KOPT-K1 (cell line): ENCODE data around the gene ARPC5L.

Experiments used
- H3K27ac ChIP-seq: fragments of 200-600 bp; sonication (generic); 2 replicates; pipeline ENCODE4 v1.5.1; 2016; ENCODE audit warnings: antibody characterized with exemption, mild to moderate bottlenecking, low read depth, low read length; ENCODE audit not compliant: poor library complexity, severe bottlenecking
- H3K36me3 ChIP-seq: fragments of 200-600 bp; sonication (generic); 2 replicates; pipeline ENCODE4 v1.5.1; 2017; ENCODE audit warnings: antibody characterized with exemption, mild to moderate bottlenecking, low read length, moderate library complexity; ENCODE audit not compliant: insufficient read depth
- H3K9me3 ChIP-seq: fragments of 200-600 bp; sonication (generic); 2 replicates; pipeline ENCODE4 v1.5.1; 2017; ENCODE audit warnings: antibody characterized with exemption, low read length, mild to moderate bottlenecking; ENCODE audit not compliant: insufficient read depth, poor library complexity, severe bottlenecking

ARPC5L gene

GRCh38 chr9:124853605-124854143 is 8.3 kb upstream of the ARPC5L start:
- H3K9me3 ChIP-seq, result no peaks in the 10 kb centered on the region
- no peak overlapping the region for H3K27ac ChIP-seq
- peaks cover 28% of the 10 kb centered on the region for H3K36me3 ChIP-seq

GRCh38 chr9:124854161-124854560 is 7.8 kb upstream of the ARPC5L start:
- no peak overlapping the region for H3K27ac ChIP-seq
- peaks cover 32% of the 10 kb centered on the region for H3K36me3 ChIP-seq

GRCh38 chr9:124854822-124855221 is 7.1 kb upstream of the ARPC5L start:
- Histone ChIP-seq H3K27ac (no peak overlapping the region), H3K9me3 (no peaks in the 10 kb centered on the region)

More at GRCh38 chr9:124854161-124854560, 7.8 kb upstream of the ARPC5L start:
- no peaks in the 10 kb centered on the region for H3K9me3 ChIP-seq

GRCh38 chr9:124855566-124855943 is 6.4 kb upstream of the ARPC5L start:
- peaks cover 46% of the 10 kb centered on the region for H3K36me3 ChIP-seq
- H3K27ac ChIP-seq, result no peak overlapping the region
- H3K9me3 ChIP-seq, result no peaks in the 10 kb centered on the region

More at GRCh38 chr9:124854822-124855221, 7.1 kb upstream of the ARPC5L start:
- peaks cover 39% of the 10 kb centered on the region for H3K36me3 ChIP-seq

GRCh38 chr9:124855944-124856765 is 5.8 kb upstream of the ARPC5L start:
- Histone ChIP-seq H3K36me3 (peaks cover 52% of the 10 kb centered on the region), H3K9me3 (no peaks in the 10 kb centered on the region), H3K27ac (no peak overlapping the region)

GRCh38 chr9:124857533-124858162 is 4.3 kb upstream of the ARPC5L start:
- no peaks in the 10 kb centered on the region for H3K9me3 ChIP-seq
- H3K27ac ChIP-seq, result no peak overlapping the region
- peaks cover 54% of the 10 kb centered on the region for H3K36me3 ChIP-seq

GRCh38 chr9:124858330-124859046 is 3.4 kb upstream of the ARPC5L start:
- Histone ChIP-seq H3K9me3 (no peaks in the 10 kb centered on the region), H3K36me3 (peaks cover 54% of the 10 kb centered on the region), H3K27ac (no peak overlapping the region)

GRCh38 chr9:124859803-124860581 is 1.9 kb upstream of the ARPC5L start:
- peaks cover 54% of the 10 kb centered on the region for H3K36me3 ChIP-seq
- no peaks in the 10 kb centered on the region for H3K9me3 ChIP-seq
- peak overlapping the region; percentile 90 for H3K27ac ChIP-seq

GRCh38 chr9:124860582-124861341 is 1.2 kb upstream of the ARPC5L start:
- Histone ChIP-seq H3K36me3 (peaks cover 54% of the 10 kb centered on the region), H3K27ac (peak overlapping the region; percentile 90), H3K9me3 (no peaks in the 10 kb centered on the region)

- H3K27ac ChIP-seq, result no peak overlapping the region
- H3K9me3 ChIP-seq, result no peaks in the 10 kb centered on the region
- H3K36me3 ChIP-seq, result peaks cover 29% of the 10 kb centered on the region
These were observed 1.5 kb downstream of the ARPC5L start for GRCh38 chr9:124863371-124863871.

GRCh38 chr9:124868511-124869465 is 6.9 kb downstream of the ARPC5L start:
- Histone ChIP-seq H3K9me3 (no peaks in the 10 kb centered on the region), H3K36me3 (peaks cover 34% of the 10 kb centered on the region), H3K27ac (peak overlapping the region; percentile 99)

- H3K36me3 ChIP-seq, result peaks cover 41% of the 10 kb centered on the region
- no peaks in the 10 kb centered on the region for H3K9me3 ChIP-seq
- H3K27ac ChIP-seq, result peak overlapping the region; percentile 99
These were observed 7.6 kb downstream of the ARPC5L start for GRCh38 chr9:124869466-124869985.
